K562 (cell line): ENCODE results near the gene CCDC192. TPM values are rescaled to one million over a fixed set of nuclear protein-coding genes. Genes with fewer than 3 reads are reported as not detected.

Experiments
- ATAC-seq: fragments of 200-7000 bp; cut with Tn5 transposase; 3 replicates; pipeline ENCODE4 v1.9.1; 2020; ENCODE audit warnings: moderate library complexity
- BruUV-seq: library from RNA; stranded (reverse); fragments of 400-500 nt; replicated peaks from 2 replicates; lab custom pipeline; 2021; lab: Mats Ljungman, UMichigan
- CTCF ChIA-PET: fragments of 300-600 bp; formaldehyde crosslinking; extraction: SDS; loops from one replicate; lab custom pipeline; 2021; ENCODE audit warnings: low intra/inter-chr PET ratio; lab: Yijun Ruan, JAX
- POLR2A ChIA-PET: fragments of 300-600, 350-650 bp; sonication (Branson Sonifier 250); formaldehyde crosslinking; extraction: SDS; loops from one replicate; lab custom pipeline; 2021; ENCODE audit warnings: antibody characterized with exemption, inconsistent platforms; lab: Yijun Ruan, JAX
- DNase-seq, 4 experiments: peaks; one replicate each; pipeline versions ENCODE4 v3.0.0 to v3.0.0-alpha.2; 2011 to 2018; ENCODE audit warnings: low spot score in 3 of 4, mixed read lengths in 3 of 4; ENCODE audit errors: extremely low read depth in 1 of 4
- FAIRE-seq: peaks from 2 replicates; lab custom pipeline; 2011; peaks lifted over from hg19 to GRCh38; lab: Jason Lieb, UNC
- H2AFZ ChIP-seq: 2 replicates; pipeline ENCODE4 v1.6.0; 2011; ENCODE audit warnings: low read depth, low read length, control low read depth, inconsistent platforms
- H3K27ac ChIP-seq: fragments of 200-600 bp; 3 replicates; pipeline ENCODE4 v1.8.0; 2011; ENCODE audit warnings: low read depth, mild to moderate bottlenecking, control low read depth, inconsistent platforms, low read length, moderate library complexity, mixed read lengths; ENCODE audit errors: extremely low read depth
- H3K27me3 ChIP-seq, 2 experiments: fragments of 300-600 bp in 1 of 2; 2 replicates in 1 of 2; 3 replicates in 1 of 2; pipeline versions ENCODE4 v1.6.0 to v1.8.0; 2011; ENCODE audit warnings: inconsistent platforms in 2 of 2, low read length in 2 of 2, mild to moderate bottlenecking in 1 of 2, mixed read lengths in 1 of 2, moderate library complexity in 1 of 2; ENCODE audit not compliant: control insufficient read depth in 2 of 2, insufficient read depth in 2 of 2
- H3K36me3 ChIP-seq: fragments of 300-600 bp; 3 replicates; pipeline ENCODE4 v1.8.0; 2011; ENCODE audit warnings: mild to moderate bottlenecking, low read length, inconsistent platforms; ENCODE audit not compliant: control insufficient read depth, insufficient read depth
- H3K4me1 ChIP-seq, 2 experiments: fragments of 200-600 bp in 1 of 2; replicated peaks in 1 of 2; 2 replicates in 1 of 2; 3 replicates in 1 of 2; pipeline versions ENCODE4 v1.5.1 to v1.8.0; 2011; ENCODE audit warnings: inconsistent platforms in 2 of 2, low read length in 2 of 2, mild to moderate bottlenecking in 1 of 2, mixed read lengths in 1 of 2, moderate library complexity in 1 of 2; ENCODE audit not compliant: control insufficient read depth in 2 of 2, insufficient read depth in 2 of 2
- H3K4me2 ChIP-seq: 2 replicates; pipeline ENCODE4 v1.6.1; 2011; ENCODE audit warnings: low read length, control low read depth, inconsistent platforms, mixed read lengths; ENCODE audit not compliant: insufficient read depth
- H3K4me3 ChIP-seq: fragments of 200-600 bp; sonication (generic), shearing (Covaris generic); 2 replicates; pipeline ENCODE4 v1.5.1; 2016; ENCODE audit warnings: control low read depth, inconsistent platforms
- H3K79me2 ChIP-seq: fragments of 200-600 bp; 3 replicates; pipeline ENCODE4 v1.8.0; 2011; ENCODE audit warnings: low read length, inconsistent platforms; ENCODE audit not compliant: control insufficient read depth, insufficient read depth
- H3K9ac ChIP-seq, 2 experiments: 2 replicates each; pipeline versions ENCODE4 v1.6.0 to v1.6.1; 2011; ENCODE audit warnings: low read depth in 2 of 2, low read length in 2 of 2, control low read depth in 1 of 2, inconsistent platforms in 1 of 2, mild to moderate bottlenecking in 1 of 2, mixed read lengths in 1 of 2; ENCODE audit not compliant: insufficient read depth in 1 of 2
- H3K9me1 ChIP-seq: one replicate; pipeline ENCODE4 v1.6.0; 2011; ENCODE audit warnings: inconsistent platforms, mild to moderate bottlenecking, low read length, moderate library complexity; ENCODE audit not compliant: control insufficient read depth, insufficient read depth
- H3K9me3 ChIP-seq: replicated peaks from 2 replicates; pipeline ENCODE4 v1.5.1; 2011; ENCODE audit warnings: low read depth, low read length, inconsistent platforms; ENCODE audit not compliant: control insufficient read depth, insufficient read depth
- H4K20me1 ChIP-seq: replicated peaks from 2 replicates; pipeline ENCODE4 v1.6.1; 2011; ENCODE audit warnings: low read length, inconsistent platforms, mixed read lengths; ENCODE audit not compliant: control insufficient read depth, insufficient read depth
- HDAC6 ChIP-seq: IDR thresholded peaks from 2 replicates; pipeline ENCODE4 v1.6.1; 2012; ENCODE audit warnings: low read depth, mild to moderate bottlenecking, control low read depth, inconsistent platforms, low read length, moderate library complexity
- ZNF561 ChIP-seq: fragments of 450-650 bp; formaldehyde crosslinking; conservative IDR thresholded peaks from 2 replicates; pipeline ENCODE4 v1.4.0; 2020; ENCODE audit warnings: mild to moderate bottlenecking, moderate library complexity
- ZNF780A ChIP-seq: fragments of 250-450 bp; sonication (Bioruptor Pico); IDR thresholded peaks from 2 replicates; pipeline ENCODE4 v1.5.0; 2021; ENCODE audit warnings: mild to moderate bottlenecking
- WGBS: fragments of 100-300 bp; shearing (Covaris generic); methylation state at CpG from one replicate; pipeline ENCODE4 v1.1.6; 2016; ENCODE audit warnings: low coverage, mixed read lengths; ENCODE audit not compliant: insufficient coverage; ENCODE audit errors: missing lambda C conversion rate; 5-methylcytosine and 5-hydroxymethylcytosine counted together
- in situ Hi-C: fragments of 300-500 bp; cut with MboI; formaldehyde crosslinking; loops from 4 replicates; pipeline ENCODE4 v1.15.0; 2018; ENCODE audit warnings: inconsistent platforms, mixed read lengths
- intact Hi-C: fragments of 100-400 bp; cut with micrococcal nuclease; formaldehyde crosslinking; loops from 2 replicates; pipeline ENCODE4 v1.14.2; 2022
- polyA plus RNA-seq, 8 experiments: library from polyadenylated mRNA; depleted of rRNA in 4 of 8; stranded (reverse) in 5 of 8; unstranded in 3 of 8; fragments of >200 nt; fragmentation: Nextera tagmentation in 2 of 8; fragmentation: Illumina TruSeq in 1 of 8; extraction: Ambion mirVana in 2 of 8; extraction: Trizol in 1 of 8; gene quantifications; 2 replicates each; pipeline versions ENCODE4 v1.2.1 to v1.2.3, GENCODE V29; 2011 to 2014; ENCODE audit warnings: inconsistent platforms in 1 of 8, missing spikeins in 1 of 8
- total RNA-seq, 7 experiments: library from RNA; depleted of rRNA in 6 of 7; stranded (reverse); fragments of >200 nt in 6 of 7; fragmentation: Illumina TruSeq in 2 of 7; extraction: Trizol in 2 of 7; gene quantifications; 2 replicates each; pipeline versions ENCODE4 v1.2.1 to v1.2.3, GENCODE V29; 2011 to 2021; ENCODE audit warnings: low replicate concordance in 1 of 7
- TF ChIP-seq, protein P1 (sequence below): sonication (generic); formaldehyde crosslinking; IDR thresholded peaks from 2 replicates; pipeline ENCODE4 v1.8.0; 2022; ENCODE audit warnings: missing genetic modification reagents, mild to moderate bottlenecking, borderline replicate concordance
- TF ChIP-seq, protein P2 (sequence below): fragments of 450-650 bp; IDR thresholded peaks from 2 replicates; pipeline ENCODE4 v1.6.1; 2016; ENCODE audit warnings: low read depth

The CCDC192 gene
- total and polyA plus RNA-seq, 9 of the 15 experiments (the other 6 are each of a cell fraction or from before 2014, with no cell fraction given): 0.21 to 0.66 (median 0.38) TPM; not detected in 2

DNA sequence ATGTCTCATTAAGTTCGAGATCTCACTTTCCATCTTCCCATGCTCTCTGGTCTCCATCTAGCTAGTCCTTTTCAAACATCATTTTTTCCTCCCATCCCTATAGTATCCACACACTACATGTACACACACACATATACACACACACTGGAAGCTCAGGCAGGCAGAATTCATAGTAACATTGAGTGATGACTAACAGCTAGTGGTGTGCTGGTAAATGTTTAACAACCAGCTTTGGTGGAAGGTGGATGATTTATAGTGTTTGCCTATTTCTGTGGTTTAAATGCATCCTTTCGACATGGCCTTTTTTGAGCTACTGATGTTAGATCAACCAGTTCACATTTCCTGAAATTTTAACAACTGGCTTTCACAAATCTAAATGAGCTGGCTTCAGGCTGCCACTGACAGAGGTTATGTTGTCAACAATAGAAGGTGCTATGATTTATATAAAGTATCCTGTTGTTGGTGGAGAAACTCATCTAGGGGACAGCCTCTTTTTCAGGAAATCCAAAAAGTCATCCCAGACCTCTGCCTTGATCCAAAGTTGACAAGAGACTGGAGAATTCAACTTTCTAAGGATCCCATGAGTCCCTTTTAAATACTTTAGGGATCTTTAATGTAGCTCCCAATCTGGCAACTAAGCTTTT, 117.8 kb downstream of the CCDC192 start:
- Histone ChIP-seq H3K27ac (no peak overlapping the region), H3K9ac (no peak overlapping the region), H3K79me2 (no peaks in the 10 kb centered on the region), H3K36me3 (no peaks in the 10 kb centered on the region), H3K4me3 (no peak overlapping the region), H3K4me1 (no peaks in the 10 kb centered on the region), H3K27me3 (no peaks in the 10 kb centered on the region), H3K4me2 (no peak overlapping the region), H4K20me1 (no peaks in the 10 kb centered on the region), H2AFZ (no peak overlapping the region), H3K9me3 (no peaks in the 10 kb centered on the region), H3K9me1 (no peaks in the 10 kb centered on the region)
- FAIRE-seq (no peak), DNase-seq (no peak), ATAC-seq (no peak)
- intact Hi-C loops: no loop called here
- in situ Hi-C loops: no loop called here
- no TSS peak for BruUV-seq
- 0% methylated on average over 2 of the region's 2 CpGs for WGBS
- TF ChIP-seq ZNF561 (CRISPR knock-in tag) (no peak), HDAC6 (no peak), ZNF780A (CRISPR knock-in tag) (no peak)
- ChIA-PET POLR2A (interaction anchor here (1.4 kb wide), 1 partner anchor 14 kb away, joined by 3 read pairs; no protein-coding TSS in a partner anchor), CTCF (no interaction called here)

DNA sequence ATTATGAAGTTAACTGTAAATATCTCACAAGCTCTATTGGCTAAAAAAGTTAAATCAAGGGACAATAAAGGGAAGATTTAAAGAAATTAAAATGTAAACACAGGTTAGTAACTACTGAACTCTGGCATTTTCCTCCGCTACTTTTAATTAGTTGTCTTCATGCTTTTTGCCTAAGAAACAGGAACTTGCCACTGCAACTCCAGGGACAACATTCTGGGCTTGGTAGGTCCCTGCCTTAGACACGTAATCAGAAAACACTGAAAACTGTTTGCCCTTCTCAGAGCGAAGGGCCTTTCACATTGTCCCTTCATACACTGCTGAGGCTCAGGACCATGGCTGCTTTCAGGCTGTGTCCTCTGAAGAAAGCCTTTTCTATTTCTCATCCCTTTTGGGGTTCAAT, 118.7 kb downstream of the CCDC192 start:
- Histone ChIP-seq H2AFZ (no peak overlapping the region), H3K9ac (no peak overlapping the region), H3K27ac (no peak overlapping the region), H3K9me3 (no peaks in the 10 kb centered on the region), H3K4me2 (no peak overlapping the region), H4K20me1 (no peaks in the 10 kb centered on the region), H3K27me3 (no peaks in the 10 kb centered on the region), H3K36me3 (no peaks in the 10 kb centered on the region), H3K79me2 (no peaks in the 10 kb centered on the region), H3K4me3 (no peak overlapping the region), H3K9me1 (no peaks in the 10 kb centered on the region), H3K4me1 (no peaks in the 10 kb centered on the region)
- FAIRE-seq (no peak), ATAC-seq (no peak), DNase-seq (no peak)
- 2% methylated on average over 3 of the region's 3 CpGs for WGBS
- POLR2A ChIA-PET: no interaction called here
- CTCF ChIA-PET: no interaction called here
- intact Hi-C loops (no loop called here), in situ Hi-C loops (no loop called here)
- no TSS peak for BruUV-seq
- TF ChIP-seq, protein P1, sequence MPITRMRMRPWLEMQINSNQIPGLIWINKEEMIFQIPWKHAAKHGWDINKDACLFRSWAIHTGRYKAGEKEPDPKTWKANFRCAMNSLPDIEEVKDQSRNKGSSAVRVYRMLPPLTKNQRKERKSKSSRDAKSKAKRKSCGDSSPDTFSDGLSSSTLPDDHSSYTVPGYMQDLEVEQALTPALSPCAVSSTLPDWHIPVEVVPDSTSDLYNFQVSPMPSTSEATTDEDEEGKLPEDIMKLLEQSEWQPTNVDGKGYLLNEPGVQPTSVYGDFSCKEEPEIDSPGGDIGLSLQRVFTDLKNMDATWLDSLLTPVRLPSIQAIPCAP: no peak
- TF ChIP-seq, protein P2, sequence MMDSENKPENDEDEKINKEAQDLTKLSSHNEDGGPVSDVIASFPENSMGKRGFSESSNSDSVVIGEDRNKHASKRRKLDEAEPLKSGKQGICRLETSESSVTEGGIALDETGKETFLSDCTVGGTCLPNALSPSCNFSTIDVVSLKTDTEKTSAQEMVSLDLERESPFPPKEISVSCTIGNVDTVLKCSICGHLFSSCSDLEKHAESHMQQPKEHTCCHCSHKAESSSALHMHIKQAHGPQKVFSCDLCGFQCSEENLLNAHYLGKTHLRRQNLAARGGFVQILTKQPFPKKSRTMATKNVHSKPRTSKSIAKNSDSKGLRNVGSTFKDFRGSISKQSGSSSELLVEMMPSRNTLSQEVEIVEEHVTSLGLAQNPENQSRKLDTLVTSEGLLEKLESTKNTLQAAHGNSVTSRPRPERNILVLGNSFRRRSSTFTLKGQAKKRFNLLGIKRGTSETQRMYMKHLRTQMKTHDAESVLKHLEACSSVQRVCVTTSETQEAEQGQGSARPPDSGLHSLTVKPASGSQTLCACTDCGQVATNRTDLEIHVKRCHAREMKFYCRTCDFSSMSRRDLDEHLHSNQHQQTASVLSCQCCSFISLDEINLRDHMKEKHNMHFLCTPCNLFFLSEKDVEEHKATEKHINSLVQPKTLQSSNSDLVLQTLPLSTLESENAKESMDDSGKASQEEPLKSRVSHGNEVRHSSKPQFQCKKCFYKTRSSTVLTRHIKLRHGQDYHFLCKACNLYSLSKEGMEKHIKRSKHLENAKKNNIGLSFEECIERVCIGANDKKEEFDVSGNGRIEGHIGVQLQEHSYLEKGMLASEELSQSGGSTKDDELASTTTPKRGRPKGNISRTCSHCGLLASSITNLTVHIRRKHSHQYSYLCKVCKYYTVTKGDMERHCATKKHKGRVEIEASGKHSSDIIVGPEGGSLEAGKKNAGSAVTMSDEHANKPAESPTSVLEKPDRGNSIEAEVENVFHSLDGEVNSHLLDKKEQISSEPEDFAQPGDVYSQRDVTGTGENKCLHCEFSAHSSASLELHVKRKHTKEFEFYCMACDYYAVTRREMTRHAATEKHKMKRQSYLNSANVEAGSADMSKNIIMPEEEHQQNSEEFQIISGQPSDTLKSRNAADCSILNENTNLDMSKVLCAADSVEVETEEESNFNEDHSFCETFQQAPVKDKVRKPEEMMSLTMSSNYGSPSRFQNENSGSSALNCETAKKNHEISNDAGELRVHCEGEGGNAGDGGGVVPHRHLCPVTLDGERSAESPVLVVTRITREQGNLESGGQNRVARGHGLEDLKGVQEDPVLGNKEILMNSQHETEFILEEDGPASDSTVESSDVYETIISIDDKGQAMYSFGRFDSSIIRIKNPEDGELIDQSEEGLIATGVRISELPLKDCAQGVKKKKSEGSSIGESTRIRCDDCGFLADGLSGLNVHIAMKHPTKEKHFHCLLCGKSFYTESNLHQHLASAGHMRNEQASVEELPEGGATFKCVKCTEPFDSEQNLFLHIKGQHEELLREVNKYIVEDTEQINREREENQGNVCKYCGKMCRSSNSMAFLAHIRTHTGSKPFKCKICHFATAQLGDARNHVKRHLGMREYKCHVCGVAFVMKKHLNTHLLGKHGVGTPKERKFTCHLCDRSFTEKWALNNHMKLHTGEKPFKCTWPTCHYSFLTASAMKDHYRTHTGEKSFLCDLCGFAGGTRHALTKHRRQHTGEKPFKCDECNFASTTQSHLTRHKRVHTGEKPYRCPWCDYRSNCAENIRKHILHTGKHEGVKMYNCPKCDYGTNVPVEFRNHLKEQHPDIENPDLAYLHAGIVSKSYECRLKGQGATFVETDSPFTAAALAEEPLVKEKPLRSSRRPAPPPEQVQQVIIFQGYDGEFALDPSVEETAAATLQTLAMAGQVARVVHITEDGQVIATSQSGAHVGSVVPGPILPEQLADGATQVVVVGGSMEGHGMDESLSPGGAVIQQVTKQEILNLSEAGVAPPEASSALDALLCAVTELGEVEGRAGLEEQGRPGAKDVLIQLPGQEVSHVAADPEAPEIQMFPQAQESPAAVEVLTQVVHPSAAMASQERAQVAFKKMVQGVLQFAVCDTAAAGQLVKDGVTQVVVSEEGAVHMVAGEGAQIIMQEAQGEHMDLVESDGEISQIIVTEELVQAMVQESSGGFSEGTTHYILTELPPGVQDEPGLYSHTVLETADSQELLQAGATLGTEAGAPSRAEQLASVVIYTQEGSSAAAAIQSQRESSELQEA: no peak
